Activated naive CD8-positive, alpha-beta T cell treated with anti-CD3 and anti-CD28 coated beads, Interleukin-2, amount 10 ng/mL, durations not matched to agents 7 days and 5 days (primary cell): Measurements from ENCODE around the gene CD200. TPM values are rescaled to one million over a fixed set of nuclear protein-coding genes. Genes with fewer than 3 reads are reported as not detected.
"Not testable (repeated sequence)": the region's sequence is repeated elsewhere in the genome, so short reads cannot be mapped to it uniquely, and the experiment has no call there.

ENCODE experiments used
- ATAC-seq: fragments of 150-1000 bp; cut with Tn5 transposase; one replicate; pipeline ENCODE4 v1.10.0; 2021; ENCODE audit warnings: low read depth, moderate library complexity
- POLR2A ChIA-PET: fragments of 350-600 bp; sonication (Branson Sonifier 250); formaldehyde crosslinking; loops from one replicate; lab custom pipeline; 2021; ENCODE audit warnings: antibody characterized with exemption; lab: Charles Lee
- DNase-seq: peaks from one replicate; pipeline ENCODE4 v3.0.0; 2021
- H3K27ac Mint-ChIP-seq: one replicate; pipeline ENCODE4 v1.8.0; 2022; ENCODE audit warnings: mild to moderate bottlenecking, mixed read lengths
- H3K27me3 Mint-ChIP-seq: one replicate; pipeline ENCODE4 v1.8.0; 2022; ENCODE audit warnings: mild to moderate bottlenecking, moderate library complexity, mixed read lengths
- H3K36me3 Mint-ChIP-seq: one replicate; pipeline ENCODE4 v1.8.0; 2021; ENCODE audit warnings: mild to moderate bottlenecking, mixed read lengths
- H3K4me1 Mint-ChIP-seq: one replicate; pipeline ENCODE4 v1.8.0; 2021; ENCODE audit warnings: mixed read lengths
- H3K4me3 Mint-ChIP-seq: one replicate; pipeline ENCODE4 v1.8.0; 2022; ENCODE audit warnings: mild to moderate bottlenecking, moderate library complexity, mixed read lengths
- H3K9me3 Mint-ChIP-seq: one replicate; pipeline ENCODE4 v1.8.0; 2021; ENCODE audit warnings: mixed read lengths
- total RNA-seq, 2 experiments: library from RNA; stranded (reverse); gene quantifications; one replicate each; pipeline ENCODE4 v1.2.3, GENCODE V29; 2021

The CD200 gene
- total RNA-seq, 2 experiments from 2014 or later: 1.7 to 2.1 TPM

GRCh38 chr3:112404924-112405549 is 72.1 kb downstream of the CD200 start:
- H3K27ac Mint-ChIP-seq, POLR2A ChIA-PET, H3K4me1 Mint-ChIP-seq, H3K27me3 Mint-ChIP-seq, H3K9me3 Mint-ChIP-seq, ATAC-seq, H3K36me3 Mint-ChIP-seq, H3K4me3 Mint-ChIP-seq, DNase-seq: not testable (repeated sequence)

GRCh38 chr3:112405845-112406244 is 72.9 kb downstream of the CD200 start:
- no peak overlapping the region for H3K27ac Mint-ChIP-seq
- POLR2A ChIA-PET: interaction anchor here (0.8 kb wide), 1 partner anchor 93 kb away, joined by 4 read pairs; the partner anchor contains the start of gene BTLA

GRCh38 chr3:112407214-112407887 is 74.4 kb downstream of the CD200 start:
- peaks cover 6% of the 10 kb centered on the region for H3K4me1 Mint-ChIP-seq
- POLR2A ChIA-PET: no interaction called here
- no peak overlapping the region for H3K4me3 Mint-ChIP-seq

More at GRCh38 chr3:112405845-112406244, 72.9 kb downstream of the CD200 start:
- Mint-ChIP-seq H3K9me3 (no peaks in the 10 kb centered on the region), H3K4me3 (no peak overlapping the region), H3K4me1 (peaks cover 6% of the 10 kb centered on the region), H3K36me3 (peaks cover 1% of the 10 kb centered on the region), H3K27me3 (no peaks in the 10 kb centered on the region)
- ATAC-seq (no peak), DNase-seq (no peak)

GRCh38 chr3:112407888-112408702 is 75.1 kb downstream of the CD200 start:
- peaks cover 2% of the 10 kb centered on the region for H3K27me3 Mint-ChIP-seq
- H3K27ac Mint-ChIP-seq: no peak overlapping the region
- H3K36me3 Mint-ChIP-seq: peaks cover 1% of the 10 kb centered on the region
- no peaks in the 10 kb centered on the region for H3K9me3 Mint-ChIP-seq
- no peak for DNase-seq
- no peak for ATAC-seq
- POLR2A ChIA-PET: no interaction called here
- no peak overlapping the region for H3K4me3 Mint-ChIP-seq
- peaks cover 8% of the 10 kb centered on the region for H3K4me1 Mint-ChIP-seq

More at GRCh38 chr3:112407214-112407887, 74.4 kb downstream of the CD200 start:
- Mint-ChIP-seq H3K9me3 (no peaks in the 10 kb centered on the region), H3K36me3 (peaks cover 1% of the 10 kb centered on the region), H3K27me3 (peaks cover 2% of the 10 kb centered on the region), H3K27ac (no peak overlapping the region)
- DNase-seq: no peak
- no peak for ATAC-seq

GRCh38 chr3:112409041-112409440 is 76.1 kb downstream of the CD200 start:
- Mint-ChIP-seq H3K36me3 (peaks cover 1% of the 10 kb centered on the region), H3K9me3 (no peaks in the 10 kb centered on the region)
- POLR2A ChIA-PET: no interaction called here

GRCh38 chr3:112411425-112411824 is 78.5 kb downstream of the CD200 start:
- DNase-seq: no peak
- POLR2A ChIA-PET: no interaction called here
- peaks cover 2% of the 10 kb centered on the region for H3K27me3 Mint-ChIP-seq

More at GRCh38 chr3:112409041-112409440, 76.1 kb downstream of the CD200 start:
- no peak overlapping the region for H3K27ac Mint-ChIP-seq
- ATAC-seq (no peak), DNase-seq (no peak)
- H3K27me3 Mint-ChIP-seq: peaks cover 2% of the 10 kb centered on the region
- no peak overlapping the region for H3K4me3 Mint-ChIP-seq
- peaks cover 8% of the 10 kb centered on the region for H3K4me1 Mint-ChIP-seq

More at GRCh38 chr3:112411425-112411824, 78.5 kb downstream of the CD200 start:
- H3K4me3 Mint-ChIP-seq: no peak overlapping the region
- peaks cover 5% of the 10 kb centered on the region for H3K4me1 Mint-ChIP-seq
- ATAC-seq: no peak
- H3K27ac Mint-ChIP-seq: no peak overlapping the region
- H3K9me3 Mint-ChIP-seq: peaks cover 5% of the 10 kb centered on the region
- H3K36me3 Mint-ChIP-seq: peaks cover 6% of the 10 kb centered on the region

Other genes with a start within 250 kb of the CD200 start
- 1 to 10 TPM; 2.1 to 3.1 TPM for gene C3orf52, start 246.8 kb upstream of the CD200 start, total RNA-seq
- gene GCSAM, start 199.9 kb upstream of the CD200 start, total RNA-seq: 10 to 100 TPM; 11.8 to 14.6 TPM
- gene SLC9C1, start 38.9 kb upstream of the CD200 start, total RNA-seq: not detected
- gene BTLA, start 166.3 kb downstream of the CD200 start, total RNA-seq: 10 to 100 TPM; 27.8 to 29.8 TPM
- gene ATG3, start 228.8 kb downstream of the CD200 start, total RNA-seq: 10 to 100 TPM; 63.5 to 65.7 TPM
- gene SLC35A5, start 228.9 kb downstream of the CD200 start, total RNA-seq: 10 to 100 TPM; 16.4 to 18.1 TPM